ENCODE results near the gene CDSN. TPM values are rescaled to one million over a fixed set of nuclear protein-coding genes. Genes with fewer than 3 reads are reported as not detected.

Gene CDSN, protein sequence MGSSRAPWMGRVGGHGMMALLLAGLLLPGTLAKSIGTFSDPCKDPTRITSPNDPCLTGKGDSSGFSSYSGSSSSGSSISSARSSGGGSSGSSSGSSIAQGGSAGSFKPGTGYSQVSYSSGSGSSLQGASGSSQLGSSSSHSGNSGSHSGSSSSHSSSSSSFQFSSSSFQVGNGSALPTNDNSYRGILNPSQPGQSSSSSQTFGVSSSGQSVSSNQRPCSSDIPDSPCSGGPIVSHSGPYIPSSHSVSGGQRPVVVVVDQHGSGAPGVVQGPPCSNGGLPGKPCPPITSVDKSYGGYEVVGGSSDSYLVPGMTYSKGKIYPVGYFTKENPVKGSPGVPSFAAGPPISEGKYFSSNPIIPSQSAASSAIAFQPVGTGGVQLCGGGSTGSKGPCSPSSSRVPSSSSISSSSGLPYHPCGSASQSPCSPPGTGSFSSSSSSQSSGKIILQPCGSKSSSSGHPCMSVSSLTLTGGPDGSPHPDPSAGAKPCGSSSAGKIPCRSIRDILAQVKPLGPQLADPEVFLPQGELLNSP
- 1.0 and 1.9 TPM in 2 replicates for total RNA-seq (2021)
- Bru-seq, nascent RNA, result percentile 30 among the genes with signal in this experiment
- percentile 19 among the genes with signal in this experiment for BruChase-seq, experiment 1, labeled RNA remaining after a 2-hour chase
- percentile 28 among the genes with signal in this experiment for BruChase-seq, experiment 2, labeled RNA remaining after a 6-hour chase
- long read RNA-seq, partial matches to known transcripts, result 0 of 19 reads
- long read RNA-seq, other reads (novel, unspliced or antisense), result 19 of 19 reads

DNA sequence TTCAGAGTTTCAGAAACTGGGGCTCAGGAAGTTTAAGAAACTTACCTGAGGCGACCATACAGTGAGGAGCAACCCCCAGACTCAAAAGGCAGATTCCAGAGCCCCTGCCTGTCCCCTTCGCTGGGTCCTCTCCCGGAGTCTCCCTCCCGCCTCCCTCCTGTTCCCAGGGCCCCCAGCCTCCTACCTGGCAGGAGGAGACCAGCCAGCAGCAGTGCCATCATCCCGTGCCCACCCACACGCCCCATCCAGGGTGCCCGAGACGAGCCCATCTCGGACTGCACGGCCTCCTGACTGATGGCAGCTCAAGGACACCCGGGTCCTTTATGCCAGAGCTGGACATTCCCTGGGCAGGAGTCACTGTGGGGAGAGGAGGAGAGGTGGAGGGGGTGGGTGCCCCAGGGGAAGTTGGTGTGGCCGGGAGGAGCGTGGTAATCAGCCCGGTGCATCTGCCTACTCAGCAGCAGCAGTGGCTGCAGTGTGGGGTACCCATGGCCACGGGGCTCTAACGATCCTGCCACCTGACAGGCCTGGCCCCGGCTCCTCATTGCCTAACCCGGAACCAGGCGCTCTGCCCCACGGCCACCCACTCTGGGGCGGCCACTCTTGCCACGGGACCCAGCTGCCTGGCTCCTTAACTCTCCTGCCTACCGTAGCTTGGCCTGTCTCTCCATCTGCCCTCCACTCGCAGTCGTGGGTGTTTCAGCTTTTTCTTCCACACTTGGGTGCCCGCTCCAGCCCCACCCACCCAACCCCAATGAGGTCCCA is at the start of gene CDSN:
Gene CDSN, minus strand, starts transcription at position 296 of the 765 bp plus-strand sequence. Its CDS starts 27 bp downstream, at position 269.
- Histone ChIP-seq H3F3A (ENCODE audit: insufficient read depth, low read depth) (no peaks in the 10 kb centered on the region; the same call in 1 of the 2 replicates), H3K27me3 (ENCODE audit: insufficient read depth, low read depth) (no peaks in the 10 kb centered on the region), H3K4me3 (no peak within 1 kb of the TSS), H4K20me1 (ENCODE audit: insufficient read depth) (no peaks in the 10 kb centered on the region), H2AFZ (no peak within 1 kb of the TSS), H3K9me2 (ENCODE audit: insufficient read depth) (no peaks in the 10 kb centered on the region), H3K79me2 (ENCODE audit: low read depth) (peaks cover 13% of the 10 kb centered on the region), H3K36me3 (ENCODE audit: low read depth) (no peaks in the 10 kb centered on the region), H3K4me2 (no peak within 1 kb of the TSS), H3K9me3 (ENCODE audit: insufficient read depth, low read depth) (no peaks in the 10 kb centered on the region), H3K4me1 (replicated peaks; ENCODE audit: insufficient read depth) (peaks cover 17% of the 10 kb centered on the region), H3K27ac (no peak within 1 kb of the TSS)
- CTCF ChIA-PET, result no interaction called here
- intact Hi-C loops (cut with micrococcal nuclease; ENCODE audit: unreplicated experiment), result no loop called here
- no peak for DNase-seq
- POLR2A ChIA-PET (ENCODE audit: unreplicated experiment), result no interaction called here
- TF ChIP-seq, protein P1, sequence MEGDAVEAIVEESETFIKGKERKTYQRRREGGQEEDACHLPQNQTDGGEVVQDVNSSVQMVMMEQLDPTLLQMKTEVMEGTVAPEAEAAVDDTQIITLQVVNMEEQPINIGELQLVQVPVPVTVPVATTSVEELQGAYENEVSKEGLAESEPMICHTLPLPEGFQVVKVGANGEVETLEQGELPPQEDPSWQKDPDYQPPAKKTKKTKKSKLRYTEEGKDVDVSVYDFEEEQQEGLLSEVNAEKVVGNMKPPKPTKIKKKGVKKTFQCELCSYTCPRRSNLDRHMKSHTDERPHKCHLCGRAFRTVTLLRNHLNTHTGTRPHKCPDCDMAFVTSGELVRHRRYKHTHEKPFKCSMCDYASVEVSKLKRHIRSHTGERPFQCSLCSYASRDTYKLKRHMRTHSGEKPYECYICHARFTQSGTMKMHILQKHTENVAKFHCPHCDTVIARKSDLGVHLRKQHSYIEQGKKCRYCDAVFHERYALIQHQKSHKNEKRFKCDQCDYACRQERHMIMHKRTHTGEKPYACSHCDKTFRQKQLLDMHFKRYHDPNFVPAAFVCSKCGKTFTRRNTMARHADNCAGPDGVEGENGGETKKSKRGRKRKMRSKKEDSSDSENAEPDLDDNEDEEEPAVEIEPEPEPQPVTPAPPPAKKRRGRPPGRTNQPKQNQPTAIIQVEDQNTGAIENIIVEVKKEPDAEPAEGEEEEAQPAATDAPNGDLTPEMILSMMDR (conservative IDR thresholded peaks at IDR 0.05), result no peak
- no peak for TF ChIP-seq EZH2 (IDR thresholded peaks at IDR 0.05; ENCODE audit: low read depth)
- no TSS peak for BruUV-seq (replicated peaks)

DNA sequence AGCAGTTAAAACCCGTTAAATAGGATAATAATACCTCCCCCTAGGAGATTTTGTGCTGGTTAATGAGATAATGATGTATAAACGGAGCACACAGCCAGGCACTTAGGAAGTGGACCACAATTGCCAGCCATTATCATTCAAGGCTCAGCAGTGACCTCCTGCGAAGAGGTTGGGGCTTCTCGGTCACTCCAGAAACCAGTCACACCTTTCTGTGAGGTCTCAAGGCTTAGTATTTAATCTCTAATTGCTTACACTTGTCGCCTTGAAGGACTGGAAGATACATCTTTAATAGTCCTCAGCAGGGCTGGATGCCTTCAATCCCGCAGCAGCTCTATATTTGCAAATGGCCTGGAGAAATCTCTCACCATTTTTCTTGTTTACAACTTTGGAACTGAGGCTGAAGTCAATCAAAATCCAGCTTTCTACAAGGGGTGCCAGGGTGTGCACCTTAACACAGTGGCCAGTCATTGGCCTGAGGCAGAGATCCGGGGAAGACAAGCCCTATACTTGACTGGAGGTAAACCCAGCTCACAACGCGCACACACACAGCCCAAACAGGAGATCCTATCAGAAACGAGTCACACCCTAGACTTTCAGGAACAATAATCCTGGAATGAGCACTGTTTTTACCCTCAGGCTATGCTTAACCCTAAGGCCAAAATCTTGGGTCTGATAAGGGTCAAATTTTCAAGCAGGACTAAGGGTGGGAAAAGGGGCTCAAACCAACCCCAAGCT is 49.0 kb upstream of the CDSN start:
- Histone ChIP-seq H4K20me1 (ENCODE audit: insufficient read depth) (no peaks in the 10 kb centered on the region), H3K4me1 (replicated peaks; ENCODE audit: insufficient read depth) (peaks cover 19% of the 10 kb centered on the region), H3K79me2 (ENCODE audit: low read depth) (no peaks in the 10 kb centered on the region), H3K4me3 (no peak overlapping the region), H2AFZ (no peak overlapping the region), H3K36me3 (ENCODE audit: low read depth) (no peaks in the 10 kb centered on the region), H3K27ac (no peak overlapping the region), H3K9me2 (ENCODE audit: insufficient read depth) (no peaks in the 10 kb centered on the region), H3K4me2 (peak overlapping the region; percentile 24), H3K27me3 (ENCODE audit: insufficient read depth, low read depth) (no peaks in the 10 kb centered on the region), H3F3A (ENCODE audit: insufficient read depth, low read depth) (peaks cover 18% of the 10 kb centered on the region; the same call in 1 of the 2 replicates), H3K9me3 (ENCODE audit: insufficient read depth, low read depth) (no peaks in the 10 kb centered on the region)
- intact Hi-C loops (cut with micrococcal nuclease; ENCODE audit: unreplicated experiment), result loop anchor here (1.0 kb wide), 1 partner anchor 11 kb away; the partner anchor contains the start of gene TCF19
- ChIA-PET CTCF (interaction anchor here (0.6 kb wide), 1 partner anchor 24 kb away, joined by 4 read pairs; no protein-coding TSS in a partner anchor), POLR2A (ENCODE audit: unreplicated experiment) (interaction anchor here (0.5 to 1.0 kb wide), 6 partner anchors 11 to 1503 kb away, joined by 3 to 24 read pairs (median 6); partner anchors contain the start of gene TCF19)
- BruUV-seq (replicated peaks), result no TSS peak
- TF ChIP-seq EZH2 (IDR thresholded peaks at IDR 0.05; ENCODE audit: low read depth), result no peak
- TF ChIP-seq, protein P1 (conservative IDR thresholded peaks at IDR 0.05), result no peak
- peak; percentile 82 to 85 for DNase-seq

All from PC-9 (cell line).